Liver (tissue), 9 donors: ENCODE results near the gene CIB2. TPM values are rescaled to one million over a fixed set of nuclear protein-coding genes. Genes with fewer than 3 reads are reported as not detected.

Source experiments
- DNase-seq: peaks from one replicate; pipeline ENCODE4 v3.0.0-alpha.2; 2017; ENCODE audit warnings: low spot score
- H3K27ac ChIP-seq, 2 donors: one replicate each; pipeline ENCODE4 v1.7.0; 2013; ENCODE audit warnings: inconsistent platforms in 2 of 2, low read length in 2 of 2, control low read depth in 1 of 2, low read depth in 1 of 2, mild to moderate bottlenecking in 1 of 2
- H3K27me3 ChIP-seq, 4 donors: one replicate each; pipeline versions ENCODE4 v1.6.1 to v1.7.0; 2013; ENCODE audit warnings: low read length in 3 of 4, inconsistent platforms in 1 of 4, mild to moderate bottlenecking in 1 of 4, moderate library complexity in 1 of 4; ENCODE audit not compliant: control insufficient read depth in 4 of 4, insufficient read depth in 4 of 4
- H3K36me3 ChIP-seq, 4 donors: one replicate each; pipeline versions ENCODE4 v1.6.1 to v1.7.0; 2013; ENCODE audit warnings: low read length in 3 of 4, mild to moderate bottlenecking in 3 of 4, low read depth in 1 of 4, moderate library complexity in 1 of 4; ENCODE audit not compliant: control insufficient read depth in 4 of 4, insufficient read depth in 3 of 4
- H3K4me1 ChIP-seq, 4 donors: one replicate each; pipeline versions ENCODE4 v1.6.1 to v1.7.0; 2013; ENCODE audit warnings: low read length in 3 of 4, mild to moderate bottlenecking in 3 of 4, moderate library complexity in 1 of 4; ENCODE audit not compliant: control insufficient read depth in 4 of 4, insufficient read depth in 4 of 4
- H3K4me3 ChIP-seq, 3 donors: one replicate each; pipeline versions ENCODE4 v1.6.1 to v1.7.0; 2013; ENCODE audit warnings: low read length in 3 of 3, control low read depth in 1 of 3, low read depth in 1 of 3, mild to moderate bottlenecking in 1 of 3
- H3K9ac ChIP-seq, 2 donors: one replicate each; pipeline ENCODE4 v1.7.0; 2013; ENCODE audit warnings: low read length in 2 of 2, mild to moderate bottlenecking in 2 of 2, moderate library complexity in 2 of 2, control low read depth in 1 of 2, low read depth in 1 of 2
- H3K9me3 ChIP-seq, 4 donors: one replicate each; pipeline versions ENCODE4 v1.6.1 to v1.7.0; 2013; ENCODE audit warnings: low read length in 3 of 4; ENCODE audit not compliant: control insufficient read depth in 4 of 4
- EGR1 ChIP-seq, 2 donors: IDR thresholded peaks; 2 replicates each; pipeline ENCODE4 v1.6.1; 2016 to 2018; ENCODE audit warnings: antibody characterized with exemption in 2 of 2, low read depth in 2 of 2
- FOXA1 ChIP-seq: IDR thresholded peaks from 2 replicates; pipeline ENCODE4 v1.6.1; 2016; ENCODE audit warnings: antibody characterized with exemption
- FOXA2 ChIP-seq: IDR thresholded peaks from 2 replicates; pipeline ENCODE4 v1.6.1; 2016; ENCODE audit warnings: antibody characterized with exemption
- GABPA ChIP-seq, 2 donors: IDR thresholded peaks in 1 of 2; conservative IDR thresholded peaks in 1 of 2; 2 replicates each; pipeline ENCODE4 v1.6.1; 2016; ENCODE audit warnings: antibody characterized with exemption in 2 of 2, mild to moderate bottlenecking in 1 of 2, moderate library complexity in 1 of 2
- HNF4A ChIP-seq, 2 donors: conservative IDR thresholded peaks; 2 replicates each; pipeline ENCODE4 v1.6.1; 2016; ENCODE audit warnings: antibody characterized with exemption in 2 of 2, mild to moderate bottlenecking in 2 of 2
- HNF4G ChIP-seq: IDR thresholded peaks from 2 replicates; pipeline ENCODE4 v1.6.1; 2016; ENCODE audit warnings: antibody characterized with exemption
- JUND ChIP-seq, 2 donors: IDR thresholded peaks; 2 replicates each; pipeline ENCODE4 v1.6.1; 2016; ENCODE audit warnings: antibody characterized with exemption in 2 of 2
- NR2F2 ChIP-seq: IDR thresholded peaks from 2 replicates; pipeline ENCODE4 v1.6.1; 2016; ENCODE audit warnings: antibody characterized with exemption
- RAD21 ChIP-seq, 2 donors: IDR thresholded peaks; 2 replicates each; pipeline ENCODE4 v1.6.1; 2016; ENCODE audit warnings: antibody characterized with exemption in 2 of 2, mild to moderate bottlenecking in 2 of 2
- RXRA ChIP-seq, 2 donors: IDR thresholded peaks; 2 replicates each; pipeline ENCODE4 v1.6.1; 2017 to 2018; ENCODE audit warnings: antibody characterized with exemption in 2 of 2, mild to moderate bottlenecking in 1 of 2
- SP1 ChIP-seq: IDR thresholded peaks from 2 replicates; pipeline ENCODE4 v1.6.1; 2018; ENCODE audit warnings: antibody characterized with exemption, mild to moderate bottlenecking
- TAF1 ChIP-seq: conservative IDR thresholded peaks from 2 replicates; pipeline ENCODE4 v1.6.1; 2016; ENCODE audit warnings: antibody characterized with exemption, mild to moderate bottlenecking
- YY1 ChIP-seq: IDR thresholded peaks from 2 replicates; pipeline ENCODE4 v1.6.1; 2016; ENCODE audit warnings: antibody characterized with exemption, mild to moderate bottlenecking
- WGBS: extraction: QIAGEN DNeasy Blood & Tissue Kit; methylation state at CpG from one replicate; pipeline ENCODE4 v1.1.7; 2013; 5-methylcytosine and 5-hydroxymethylcytosine counted together
- polyA plus RNA-seq, 2 donors: library from polyadenylated mRNA; stranded (reverse) in 1 of 2; unstranded in 1 of 2; fragments of 200-250 nt in 1 of 2; fragments of >200 nt in 1 of 2; fragmentation: Nextera tagmentation in 1 of 2; extraction: Ambion mirVana in 1 of 2; gene quantifications; one replicate each; pipeline versions ENCODE4 v1.2.1 to v1.2.3, GENCODE V29; 2013 to 2015
- total RNA-seq, 2 donors: library from RNA; depleted of rRNA; stranded (reverse); fragments of >200 nt; gene quantifications; one replicate each; pipeline ENCODE4 v1.2.3, GENCODE V29; 2014
- TF ChIP-seq, protein P1 (sequence below): IDR thresholded peaks from 2 replicates; pipeline ENCODE4 v1.6.1; 2016; ENCODE audit warnings: antibody characterized with exemption
- TF ChIP-seq, protein P2 (sequence below): fragments of 150-350 bp; IDR thresholded peaks from 2 replicates; pipeline ENCODE4 v1.5.1; 2017; ENCODE audit warnings: improper control_type of control experiment, low read depth, low read length; ENCODE audit not compliant: missing input control
- TF ChIP-seq, protein P3 (sequence below): IDR thresholded peaks from 2 replicates; pipeline ENCODE4 v1.6.1; 2016; ENCODE audit warnings: antibody characterized with exemption, mild to moderate bottlenecking
- TF ChIP-seq, protein P4 (sequence below): IDR thresholded peaks from 2 replicates; pipeline ENCODE4 v1.6.1; 2016; ENCODE audit warnings: antibody characterized with exemption
- TF ChIP-seq, protein P5 (sequence below): IDR thresholded peaks from 2 replicates; pipeline ENCODE4 v1.6.1; 2016; ENCODE audit warnings: antibody characterized with exemption
- donor health status: healthy.
- donor health status: healthy.
- donor health status: healthy.
- donor health status: healthy.
- donor health status: healthy.

The CIB2 gene
- total and polyA plus RNA-seq, 4 donors, result 0.25 to 2.2 (median 0.53) TPM

DNA sequence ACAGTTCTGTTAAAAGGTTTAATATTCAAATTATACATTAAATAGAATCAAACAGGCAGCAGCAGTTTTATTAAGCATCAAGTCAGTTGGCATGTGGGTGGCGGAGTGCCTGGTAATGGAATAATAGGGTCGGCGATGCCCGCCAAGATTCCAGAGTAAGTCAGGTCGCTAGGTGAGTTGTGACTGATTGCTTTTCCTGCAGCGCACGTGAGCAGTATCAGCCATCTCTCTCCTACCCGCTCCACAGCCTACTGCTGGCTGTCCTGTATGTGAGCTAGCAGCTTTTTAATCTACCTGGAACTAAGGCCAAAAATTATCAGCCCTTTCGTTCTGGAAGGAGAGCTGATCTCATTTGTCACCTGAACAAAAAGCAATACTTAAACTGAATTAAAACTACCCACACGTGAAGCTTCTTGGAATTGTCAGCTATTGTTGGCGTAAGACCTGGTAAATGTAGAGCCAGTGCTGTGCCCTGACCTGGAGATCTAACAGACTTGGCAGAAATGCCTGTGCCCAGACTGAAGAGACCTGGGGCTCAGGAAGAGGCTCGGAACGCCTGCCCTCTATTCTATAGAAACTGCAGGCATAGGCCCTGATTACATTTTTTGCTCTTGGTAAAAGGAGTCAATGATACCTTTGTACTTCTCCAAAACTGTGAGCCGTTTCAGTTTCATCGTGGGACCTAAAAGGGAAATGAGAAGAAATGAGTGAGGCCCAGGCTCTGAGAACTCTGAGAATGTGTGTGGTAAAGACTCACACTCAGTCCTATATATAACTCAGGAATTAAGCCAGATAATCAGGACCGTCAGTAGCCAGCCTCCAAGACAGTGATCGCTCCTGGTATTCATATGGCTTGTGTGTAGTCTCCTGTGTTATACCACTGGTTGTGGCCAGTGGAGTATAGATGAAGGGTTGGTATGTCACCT, 39.9 kb upstream of the CIB2 start:
- no peak overlapping the region for H3K4me3 ChIP-seq

More for the DNA sequence above, 39.9 kb upstream of the CIB2 start:
- Histone ChIP-seq H3K27me3 (no peaks in the 10 kb centered on the region), H3K9ac (no peak overlapping the region), H3K9me3 (peaks cover 0 to 2% (median 0%) of the 10 kb centered on the region in 4 donors), H3K36me3 (peaks cover 12 to 53% (median 32%) of the 10 kb centered on the region in 4 donors), H3K27ac (no peak overlapping the region), H3K4me1 (no peaks in the 10 kb centered on the region)
- 93% methylated on average over 17 of the region's 17 CpGs for WGBS
- no peak for DNase-seq
- TF ChIP-seq FOXA1 (no peak), JUND (IDR thresholded peaks at IDR 0.05) (no peak), FOXA2 (no peak), YY1 (no peak), HNF4A (conservative IDR thresholded peaks at IDR 0.05) (no peak), GABPA (IDR thresholded peaks at IDR 0.05 in 1 of 2, conservative IDR thresholded peaks at IDR 0.05 in 1 of 2) (no peak), SP1 (no peak), HNF4G (no peak), RAD21 (IDR thresholded peaks at IDR 0.05) (no peak), RXRA (IDR thresholded peaks at IDR 0.05) (no peak), EGR1 (IDR thresholded peaks at IDR 0.05; ENCODE audit: low read depth in 2 of 2) (no peak), NR2F2 (no peak), TAF1 (no peak)
- TF ChIP-seq, protein P1, sequence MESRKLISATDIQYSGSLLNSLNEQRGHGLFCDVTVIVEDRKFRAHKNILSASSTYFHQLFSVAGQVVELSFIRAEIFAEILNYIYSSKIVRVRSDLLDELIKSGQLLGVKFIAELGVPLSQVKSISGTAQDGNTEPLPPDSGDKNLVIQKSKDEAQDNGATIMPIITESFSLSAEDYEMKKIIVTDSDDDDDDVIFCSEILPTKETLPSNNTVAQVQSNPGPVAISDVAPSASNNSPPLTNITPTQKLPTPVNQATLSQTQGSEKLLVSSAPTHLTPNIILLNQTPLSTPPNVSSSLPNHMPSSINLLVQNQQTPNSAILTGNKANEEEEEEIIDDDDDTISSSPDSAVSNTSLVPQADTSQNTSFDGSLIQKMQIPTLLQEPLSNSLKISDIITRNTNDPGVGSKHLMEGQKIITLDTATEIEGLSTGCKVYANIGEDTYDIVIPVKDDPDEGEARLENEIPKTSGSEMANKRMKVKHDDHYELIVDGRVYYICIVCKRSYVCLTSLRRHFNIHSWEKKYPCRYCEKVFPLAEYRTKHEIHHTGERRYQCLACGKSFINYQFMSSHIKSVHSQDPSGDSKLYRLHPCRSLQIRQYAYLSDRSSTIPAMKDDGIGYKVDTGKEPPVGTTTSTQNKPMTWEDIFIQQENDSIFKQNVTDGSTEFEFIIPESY, result no peak
- TF ChIP-seq, protein P2, sequence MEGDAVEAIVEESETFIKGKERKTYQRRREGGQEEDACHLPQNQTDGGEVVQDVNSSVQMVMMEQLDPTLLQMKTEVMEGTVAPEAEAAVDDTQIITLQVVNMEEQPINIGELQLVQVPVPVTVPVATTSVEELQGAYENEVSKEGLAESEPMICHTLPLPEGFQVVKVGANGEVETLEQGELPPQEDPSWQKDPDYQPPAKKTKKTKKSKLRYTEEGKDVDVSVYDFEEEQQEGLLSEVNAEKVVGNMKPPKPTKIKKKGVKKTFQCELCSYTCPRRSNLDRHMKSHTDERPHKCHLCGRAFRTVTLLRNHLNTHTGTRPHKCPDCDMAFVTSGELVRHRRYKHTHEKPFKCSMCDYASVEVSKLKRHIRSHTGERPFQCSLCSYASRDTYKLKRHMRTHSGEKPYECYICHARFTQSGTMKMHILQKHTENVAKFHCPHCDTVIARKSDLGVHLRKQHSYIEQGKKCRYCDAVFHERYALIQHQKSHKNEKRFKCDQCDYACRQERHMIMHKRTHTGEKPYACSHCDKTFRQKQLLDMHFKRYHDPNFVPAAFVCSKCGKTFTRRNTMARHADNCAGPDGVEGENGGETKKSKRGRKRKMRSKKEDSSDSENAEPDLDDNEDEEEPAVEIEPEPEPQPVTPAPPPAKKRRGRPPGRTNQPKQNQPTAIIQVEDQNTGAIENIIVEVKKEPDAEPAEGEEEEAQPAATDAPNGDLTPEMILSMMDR, result no peak
- TF ChIP-seq, protein P3, sequence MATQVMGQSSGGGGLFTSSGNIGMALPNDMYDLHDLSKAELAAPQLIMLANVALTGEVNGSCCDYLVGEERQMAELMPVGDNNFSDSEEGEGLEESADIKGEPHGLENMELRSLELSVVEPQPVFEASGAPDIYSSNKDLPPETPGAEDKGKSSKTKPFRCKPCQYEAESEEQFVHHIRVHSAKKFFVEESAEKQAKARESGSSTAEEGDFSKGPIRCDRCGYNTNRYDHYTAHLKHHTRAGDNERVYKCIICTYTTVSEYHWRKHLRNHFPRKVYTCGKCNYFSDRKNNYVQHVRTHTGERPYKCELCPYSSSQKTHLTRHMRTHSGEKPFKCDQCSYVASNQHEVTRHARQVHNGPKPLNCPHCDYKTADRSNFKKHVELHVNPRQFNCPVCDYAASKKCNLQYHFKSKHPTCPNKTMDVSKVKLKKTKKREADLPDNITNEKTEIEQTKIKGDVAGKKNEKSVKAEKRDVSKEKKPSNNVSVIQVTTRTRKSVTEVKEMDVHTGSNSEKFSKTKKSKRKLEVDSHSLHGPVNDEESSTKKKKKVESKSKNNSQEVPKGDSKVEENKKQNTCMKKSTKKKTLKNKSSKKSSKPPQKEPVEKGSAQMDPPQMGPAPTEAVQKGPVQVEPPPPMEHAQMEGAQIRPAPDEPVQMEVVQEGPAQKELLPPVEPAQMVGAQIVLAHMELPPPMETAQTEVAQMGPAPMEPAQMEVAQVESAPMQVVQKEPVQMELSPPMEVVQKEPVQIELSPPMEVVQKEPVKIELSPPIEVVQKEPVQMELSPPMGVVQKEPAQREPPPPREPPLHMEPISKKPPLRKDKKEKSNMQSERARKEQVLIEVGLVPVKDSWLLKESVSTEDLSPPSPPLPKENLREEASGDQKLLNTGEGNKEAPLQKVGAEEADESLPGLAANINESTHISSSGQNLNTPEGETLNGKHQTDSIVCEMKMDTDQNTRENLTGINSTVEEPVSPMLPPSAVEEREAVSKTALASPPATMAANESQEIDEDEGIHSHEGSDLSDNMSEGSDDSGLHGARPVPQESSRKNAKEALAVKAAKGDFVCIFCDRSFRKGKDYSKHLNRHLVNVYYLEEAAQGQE, result no peak
- TF ChIP-seq, protein P4, sequence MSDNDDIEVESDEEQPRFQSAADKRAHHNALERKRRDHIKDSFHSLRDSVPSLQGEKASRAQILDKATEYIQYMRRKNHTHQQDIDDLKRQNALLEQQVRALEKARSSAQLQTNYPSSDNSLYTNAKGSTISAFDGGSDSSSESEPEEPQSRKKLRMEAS, result no peak
- TF ChIP-seq, protein P5, sequence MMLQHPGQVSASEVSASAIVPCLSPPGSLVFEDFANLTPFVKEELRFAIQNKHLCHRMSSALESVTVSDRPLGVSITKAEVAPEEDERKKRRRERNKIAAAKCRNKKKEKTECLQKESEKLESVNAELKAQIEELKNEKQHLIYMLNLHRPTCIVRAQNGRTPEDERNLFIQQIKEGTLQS, result no peak
